Measurements from ENCODE around the gene HOXC5.

- TF ChIP-seq, protein P1, sequence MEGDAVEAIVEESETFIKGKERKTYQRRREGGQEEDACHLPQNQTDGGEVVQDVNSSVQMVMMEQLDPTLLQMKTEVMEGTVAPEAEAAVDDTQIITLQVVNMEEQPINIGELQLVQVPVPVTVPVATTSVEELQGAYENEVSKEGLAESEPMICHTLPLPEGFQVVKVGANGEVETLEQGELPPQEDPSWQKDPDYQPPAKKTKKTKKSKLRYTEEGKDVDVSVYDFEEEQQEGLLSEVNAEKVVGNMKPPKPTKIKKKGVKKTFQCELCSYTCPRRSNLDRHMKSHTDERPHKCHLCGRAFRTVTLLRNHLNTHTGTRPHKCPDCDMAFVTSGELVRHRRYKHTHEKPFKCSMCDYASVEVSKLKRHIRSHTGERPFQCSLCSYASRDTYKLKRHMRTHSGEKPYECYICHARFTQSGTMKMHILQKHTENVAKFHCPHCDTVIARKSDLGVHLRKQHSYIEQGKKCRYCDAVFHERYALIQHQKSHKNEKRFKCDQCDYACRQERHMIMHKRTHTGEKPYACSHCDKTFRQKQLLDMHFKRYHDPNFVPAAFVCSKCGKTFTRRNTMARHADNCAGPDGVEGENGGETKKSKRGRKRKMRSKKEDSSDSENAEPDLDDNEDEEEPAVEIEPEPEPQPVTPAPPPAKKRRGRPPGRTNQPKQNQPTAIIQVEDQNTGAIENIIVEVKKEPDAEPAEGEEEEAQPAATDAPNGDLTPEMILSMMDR (IDR thresholded peaks at IDR 0.05; ENCODE audit: poor library complexity) = no peak
- TF ChIP-seq EZH2phosphoT487 (IDR thresholded peaks at IDR 0.05; ENCODE audit: low read depth, severe bottlenecking, unreplicated experiment) = no peak
These were observed 697 bp upstream of the HOXC5 start for GRCh38 chr12:54032086-54032619.
